ENCODE measurements around the gene OLA1. TPM values are rescaled to one million over a fixed set of nuclear protein-coding genes. Genes with fewer than 3 reads are reported as not detected.

Gene OLA1
- polyA plus RNA-seq, 1 donor from 2014 or later: 134 TPM

DNA sequence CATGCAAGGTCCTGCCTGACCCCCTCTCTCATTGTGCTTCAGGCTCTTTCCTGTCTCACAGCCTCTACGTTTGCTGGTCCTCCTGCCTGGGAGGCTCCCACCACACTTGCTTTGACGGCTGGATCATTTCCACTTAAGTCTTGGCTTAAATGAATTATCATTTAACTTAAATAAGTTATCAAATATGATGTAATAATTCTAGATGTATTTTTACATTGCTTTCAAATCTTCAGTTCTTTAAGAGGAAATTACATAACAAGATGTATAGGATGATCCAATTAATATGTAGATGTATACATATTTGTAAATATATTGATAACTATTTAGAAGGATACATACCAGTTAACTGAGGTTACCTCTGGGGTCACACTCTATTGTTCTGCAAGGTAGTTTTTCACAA lies 180.5 kb downstream of the OLA1 start:
- no peaks in the 10 kb centered on the region for H3K79me2 ChIP-seq (replicated peaks; ENCODE audit: insufficient read depth, low read length)
- H3K9ac ChIP-seq (ENCODE audit: low read length): no peak overlapping the region
- H3K4me3 ChIP-seq (ENCODE audit: low read length): no peak overlapping the region
- no peaks in the 10 kb centered on the region for H3K27me3 ChIP-seq (ENCODE audit: insufficient read depth, low read depth, low read length)
- H4K20me1 ChIP-seq (ENCODE audit: insufficient read depth): no peaks in the 10 kb centered on the region
- H3K27ac ChIP-seq (ENCODE audit: low read length): no peak overlapping the region
- no peaks in the 10 kb centered on the region for H3K9me3 ChIP-seq (ENCODE audit: low read length)
- no peak overlapping the region for H3K4me2 ChIP-seq (ENCODE audit: low read length)
- no peaks in the 10 kb centered on the region for H3K9me2 ChIP-seq (ENCODE audit: insufficient read depth, low read length)
- H2AFZ ChIP-seq (ENCODE audit: low read depth, low read length): no peak overlapping the region
- no peak for TF ChIP-seq RAD21 (conservative IDR thresholded peaks at IDR 0.05)
- no peak for TF ChIP-seq POLR2AphosphoS5 (IDR thresholded peaks at IDR 0.05)
- TF ChIP-seq, protein P1, sequence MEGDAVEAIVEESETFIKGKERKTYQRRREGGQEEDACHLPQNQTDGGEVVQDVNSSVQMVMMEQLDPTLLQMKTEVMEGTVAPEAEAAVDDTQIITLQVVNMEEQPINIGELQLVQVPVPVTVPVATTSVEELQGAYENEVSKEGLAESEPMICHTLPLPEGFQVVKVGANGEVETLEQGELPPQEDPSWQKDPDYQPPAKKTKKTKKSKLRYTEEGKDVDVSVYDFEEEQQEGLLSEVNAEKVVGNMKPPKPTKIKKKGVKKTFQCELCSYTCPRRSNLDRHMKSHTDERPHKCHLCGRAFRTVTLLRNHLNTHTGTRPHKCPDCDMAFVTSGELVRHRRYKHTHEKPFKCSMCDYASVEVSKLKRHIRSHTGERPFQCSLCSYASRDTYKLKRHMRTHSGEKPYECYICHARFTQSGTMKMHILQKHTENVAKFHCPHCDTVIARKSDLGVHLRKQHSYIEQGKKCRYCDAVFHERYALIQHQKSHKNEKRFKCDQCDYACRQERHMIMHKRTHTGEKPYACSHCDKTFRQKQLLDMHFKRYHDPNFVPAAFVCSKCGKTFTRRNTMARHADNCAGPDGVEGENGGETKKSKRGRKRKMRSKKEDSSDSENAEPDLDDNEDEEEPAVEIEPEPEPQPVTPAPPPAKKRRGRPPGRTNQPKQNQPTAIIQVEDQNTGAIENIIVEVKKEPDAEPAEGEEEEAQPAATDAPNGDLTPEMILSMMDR (IDR thresholded peaks at IDR 0.05; ENCODE audit: poor library complexity, severe bottlenecking): no peak
- no peak for TF ChIP-seq TAF1 (IDR thresholded peaks at IDR 0.05; ENCODE audit: low read depth)
- no peak for TF ChIP-seq SMC3 (conservative IDR thresholded peaks at IDR 0.05; ENCODE audit: poor library complexity)
- TF ChIP-seq, protein P2, sequence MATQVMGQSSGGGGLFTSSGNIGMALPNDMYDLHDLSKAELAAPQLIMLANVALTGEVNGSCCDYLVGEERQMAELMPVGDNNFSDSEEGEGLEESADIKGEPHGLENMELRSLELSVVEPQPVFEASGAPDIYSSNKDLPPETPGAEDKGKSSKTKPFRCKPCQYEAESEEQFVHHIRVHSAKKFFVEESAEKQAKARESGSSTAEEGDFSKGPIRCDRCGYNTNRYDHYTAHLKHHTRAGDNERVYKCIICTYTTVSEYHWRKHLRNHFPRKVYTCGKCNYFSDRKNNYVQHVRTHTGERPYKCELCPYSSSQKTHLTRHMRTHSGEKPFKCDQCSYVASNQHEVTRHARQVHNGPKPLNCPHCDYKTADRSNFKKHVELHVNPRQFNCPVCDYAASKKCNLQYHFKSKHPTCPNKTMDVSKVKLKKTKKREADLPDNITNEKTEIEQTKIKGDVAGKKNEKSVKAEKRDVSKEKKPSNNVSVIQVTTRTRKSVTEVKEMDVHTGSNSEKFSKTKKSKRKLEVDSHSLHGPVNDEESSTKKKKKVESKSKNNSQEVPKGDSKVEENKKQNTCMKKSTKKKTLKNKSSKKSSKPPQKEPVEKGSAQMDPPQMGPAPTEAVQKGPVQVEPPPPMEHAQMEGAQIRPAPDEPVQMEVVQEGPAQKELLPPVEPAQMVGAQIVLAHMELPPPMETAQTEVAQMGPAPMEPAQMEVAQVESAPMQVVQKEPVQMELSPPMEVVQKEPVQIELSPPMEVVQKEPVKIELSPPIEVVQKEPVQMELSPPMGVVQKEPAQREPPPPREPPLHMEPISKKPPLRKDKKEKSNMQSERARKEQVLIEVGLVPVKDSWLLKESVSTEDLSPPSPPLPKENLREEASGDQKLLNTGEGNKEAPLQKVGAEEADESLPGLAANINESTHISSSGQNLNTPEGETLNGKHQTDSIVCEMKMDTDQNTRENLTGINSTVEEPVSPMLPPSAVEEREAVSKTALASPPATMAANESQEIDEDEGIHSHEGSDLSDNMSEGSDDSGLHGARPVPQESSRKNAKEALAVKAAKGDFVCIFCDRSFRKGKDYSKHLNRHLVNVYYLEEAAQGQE (IDR thresholded peaks at IDR 0.05; ENCODE audit: borderline replicate concordance): no peak
- no peak for TF ChIP-seq MXI1 (conservative IDR thresholded peaks at IDR 0.05; ENCODE audit: poor library complexity, severe bottlenecking)
- TF ChIP-seq EZH2 (IDR thresholded peaks at IDR 0.05; ENCODE audit: borderline replicate concordance, insufficient read depth, low read length, poor library complexity, severe bottlenecking): no peak
- no peak for TF ChIP-seq EP300 (conservative IDR thresholded peaks at IDR 0.05; ENCODE audit: poor library complexity, severe bottlenecking)
- no peaks in the 10 kb centered on the region for H3F3A ChIP-seq (ENCODE audit: insufficient read depth, low read length, poor library complexity, severe bottlenecking)
- no peaks in the 10 kb centered on the region for H3K36me3 ChIP-seq (ENCODE audit: insufficient read depth, low read length)

DNA sequence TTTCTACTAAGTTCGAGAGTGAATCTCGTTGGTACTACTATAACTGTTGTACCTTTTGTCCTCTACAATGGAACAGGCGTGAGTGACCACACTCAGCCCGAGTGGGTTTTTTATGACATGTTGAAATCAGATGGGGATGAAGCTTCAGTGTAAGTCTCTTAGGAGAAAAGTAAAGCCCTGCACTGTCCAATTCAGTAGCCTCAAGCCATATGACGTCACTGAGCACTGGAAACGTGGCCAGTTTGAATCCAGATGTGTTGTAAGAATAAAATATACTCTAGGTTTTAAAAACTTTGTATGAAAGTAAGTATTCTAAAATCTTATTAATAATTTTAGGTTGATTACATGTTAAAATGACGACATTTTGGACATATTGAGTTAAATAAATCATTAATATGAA lies 181.5 kb downstream of the OLA1 start:
- no peak overlapping the region for H3K4me2 ChIP-seq (ENCODE audit: low read length)
- H3K79me2 ChIP-seq (replicated peaks; ENCODE audit: insufficient read depth, low read length): no peaks in the 10 kb centered on the region
- no peaks in the 10 kb centered on the region for H4K20me1 ChIP-seq (ENCODE audit: insufficient read depth)
- no peak overlapping the region for H3K9ac ChIP-seq (ENCODE audit: low read length)
- H3K27ac ChIP-seq (ENCODE audit: low read length): no peak overlapping the region
- H3K9me3 ChIP-seq (ENCODE audit: low read length): no peaks in the 10 kb centered on the region
- no peaks in the 10 kb centered on the region for H3K36me3 ChIP-seq (ENCODE audit: insufficient read depth, low read length)
- no peaks in the 10 kb centered on the region for H3K9me2 ChIP-seq (ENCODE audit: insufficient read depth, low read length)
- no peaks in the 10 kb centered on the region for H3K27me3 ChIP-seq (ENCODE audit: insufficient read depth, low read depth, low read length)
- peaks cover 2% of the 10 kb centered on the region for H3F3A ChIP-seq (ENCODE audit: insufficient read depth, low read length, poor library complexity, severe bottlenecking)
- no peak overlapping the region for H3K4me3 ChIP-seq (ENCODE audit: low read length)
- H2AFZ ChIP-seq (ENCODE audit: low read depth, low read length): no peak overlapping the region
- TF ChIP-seq SMC3 (conservative IDR thresholded peaks at IDR 0.05; ENCODE audit: poor library complexity): no peak
- TF ChIP-seq RAD21 (conservative IDR thresholded peaks at IDR 0.05): no peak
- no peak for TF ChIP-seq EZH2 (IDR thresholded peaks at IDR 0.05; ENCODE audit: borderline replicate concordance, insufficient read depth, low read length, poor library complexity, severe bottlenecking)
- no peak for TF ChIP-seq EP300 (conservative IDR thresholded peaks at IDR 0.05; ENCODE audit: poor library complexity, severe bottlenecking)
- TF ChIP-seq, protein P1 (IDR thresholded peaks at IDR 0.05; ENCODE audit: poor library complexity, severe bottlenecking): no peak
- TF ChIP-seq MXI1 (conservative IDR thresholded peaks at IDR 0.05; ENCODE audit: poor library complexity, severe bottlenecking): no peak
- TF ChIP-seq, protein P2 (IDR thresholded peaks at IDR 0.05; ENCODE audit: borderline replicate concordance): no peak
- TF ChIP-seq POLR2AphosphoS5 (IDR thresholded peaks at IDR 0.05): no peak
- no peak for TF ChIP-seq TAF1 (IDR thresholded peaks at IDR 0.05; ENCODE audit: low read depth)
